Spleen (tissue), 7 donors: ENCODE results near the gene SNX21.

Source experiments
- CTCF ChIP-seq, 11 experiments: fragments of 200-600 bp in 7 of 11; fragments of 450-650 bp in 4 of 11; sonication (generic) in 4 of 11; IDR thresholded peaks in 8 of 11; conservative IDR thresholded peaks in 3 of 11; 1 replicate in 7 of 11; 2 replicates in 4 of 11; pipeline versions ENCODE4 v1.4.0 to v1.8.0; 2016 to 2021; ENCODE audit warnings: antibody characterized with exemption in 11 of 11, inconsistent platforms in 4 of 11, mild to moderate bottlenecking in 1 of 11
- POLR2A ChIP-seq, 3 donors: fragments of 450-650 bp; IDR thresholded peaks; one replicate each; pipeline ENCODE4 v1.5.1; 2017; ENCODE audit warnings: antibody characterized with exemption in 3 of 3, mild to moderate bottlenecking in 1 of 3
- POLR2AphosphoS5 ChIP-seq, 3 donors: sonication (generic); formaldehyde crosslinking; IDR thresholded peaks; one replicate each; pipeline ENCODE4 v1.5.1; 2017; ENCODE audit warnings: antibody characterized with exemption in 3 of 3
- donor health status: DM: no; HTN: no; CAD: no; lungs with moderate emphysema.
- donor health status: DM: no; HTN: no; CAD: no.
- donor health status: DM: no; HTN: no; CAD: no.

DNA sequence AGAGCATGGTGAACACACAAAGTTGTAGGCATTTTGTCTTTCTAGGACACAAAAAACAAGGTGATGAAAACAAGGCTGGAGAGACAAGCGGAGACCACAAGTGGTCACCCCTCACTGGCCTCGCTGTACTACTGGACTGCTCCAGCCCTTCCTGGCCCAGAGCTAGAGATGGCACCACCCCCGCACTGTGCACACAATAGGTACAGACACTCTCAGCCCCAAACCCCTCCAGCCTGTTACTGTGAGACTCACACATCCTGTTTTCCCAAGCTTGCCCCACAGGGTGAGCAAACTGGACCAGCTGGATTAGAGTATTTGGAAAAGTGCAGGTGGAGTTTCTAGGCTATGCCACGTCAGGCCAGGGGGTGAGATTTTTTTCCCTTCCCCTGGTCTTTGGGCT, 39.0 kb downstream of the SNX21 start:
- no peak for TF ChIP-seq POLR2A (IDR thresholded peaks at IDR 0.05)
- no peak for TF ChIP-seq POLR2AphosphoS5 (IDR thresholded peaks at IDR 0.05)
- no peak for TF ChIP-seq CTCF (IDR thresholded peaks at IDR 0.05 in 8 of 11, conservative IDR thresholded peaks at IDR 0.05 in 3 of 11)
